Panc1 (cell line): ENCODE results near the gene DIAPH2. TPM values are rescaled to one million over a fixed set of nuclear protein-coding genes. Genes with fewer than 3 reads are reported as not detected.
"Not testable (repeated sequence)": the region's sequence is repeated elsewhere in the genome, so short reads cannot be mapped to it uniquely, and the experiment has no call there.

Source experiments
- ATAC-seq: fragments of 200-7000 bp; cut with Tn5 transposase; 2 replicates; pipeline ENCODE4 v1.9.1; 2020; ENCODE audit warnings: mild to moderate bottlenecking, moderate library complexity
- BruUV-seq: library from RNA; stranded (reverse); fragments of 400-500 nt; replicated peaks from 2 replicates; lab custom pipeline; 2021; lab: Mats Ljungman, UMichigan
- CTCF ChIA-PET: fragments of 300-600 bp; sonication (Branson Sonifier 250); formaldehyde crosslinking; loops from one replicate; lab custom pipeline; 2022; ENCODE audit warnings: antibody characterized with exemption; lab: Charles Lee
- POLR2A ChIA-PET: fragments of 300-600 bp; sonication (Branson Sonifier 250); formaldehyde crosslinking; loops from one replicate; lab custom pipeline; 2022; ENCODE audit warnings: antibody characterized with exemption; lab: Charles Lee
- DNase-seq: peaks from one replicate; pipeline ENCODE4 v3.0.0-alpha.2; 2010; ENCODE audit warnings: low read depth, low spot score
- H3K27ac ChIP-seq: 2 replicates; pipeline ENCODE4 v1.5.1; 2011; ENCODE audit warnings: mild to moderate bottlenecking, low read length, inconsistent platforms
- H3K27me3 ChIP-seq: fragments of 200-500 bp; sonication (Bioruptor generic); 2 replicates; pipeline ENCODE4 v1.6.0; 2014; ENCODE audit warnings: low read length, inconsistent platforms; ENCODE audit not compliant: control insufficient read depth, insufficient read depth
- H3K36me3 ChIP-seq: fragments of 200-500 bp; sonication (Bioruptor generic); 2 replicates; pipeline ENCODE4 v1.5.1; 2014; ENCODE audit warnings: inconsistent platforms, mild to moderate bottlenecking, low read length, moderate library complexity; ENCODE audit not compliant: control insufficient read depth, insufficient read depth
- H3K4me1 ChIP-seq: 2 replicates; pipeline ENCODE4 v1.5.1; 2011; ENCODE audit warnings: inconsistent platforms, mild to moderate bottlenecking, low read length, moderate library complexity; ENCODE audit not compliant: control insufficient read depth, insufficient read depth
- H3K4me3 ChIP-seq, 2 experiments: 2 replicates each; pipeline ENCODE4 v1.5.1; 2011 to 2012; ENCODE audit warnings: low read depth in 2 of 2, low read length in 2 of 2, mild to moderate bottlenecking in 2 of 2, inconsistent platforms in 1 of 2, moderate library complexity in 1 of 2
- H3K9me3 ChIP-seq: fragments of 200-500 bp; sonication (Bioruptor generic); 2 replicates; pipeline ENCODE4 v1.5.1; 2014; ENCODE audit warnings: low read depth, mild to moderate bottlenecking, inconsistent platforms, low read length, moderate library complexity; ENCODE audit not compliant: control insufficient read depth, insufficient read depth
- CTCF ChIP-seq: fragments of 450-650 bp; IDR thresholded peaks from 2 replicates; pipeline ENCODE4 v1.5.1; 2017; ENCODE audit warnings: mild to moderate bottlenecking
- POLR2AphosphoS5 ChIP-seq: IDR thresholded peaks from 2 replicates; pipeline ENCODE4 v1.6.1; 2012; ENCODE audit warnings: mild to moderate bottlenecking, low read depth, low read length, moderate library complexity
- SIN3A ChIP-seq: IDR thresholded peaks from 2 replicates; pipeline ENCODE4 v1.6.1; 2012; ENCODE audit warnings: low read depth, mild to moderate bottlenecking, low read length, moderate library complexity, borderline replicate concordance; ENCODE audit not compliant: insufficient read depth
- TCF7L2 ChIP-seq: IDR thresholded peaks from 2 replicates; pipeline ENCODE4 v1.6.1; 2011; ENCODE audit warnings: mild to moderate bottlenecking, low read depth, low read length, inconsistent platforms
- in situ Hi-C: cut with HindIII; loops from 2 replicates; pipeline ENCODE4 v1.10.0; 2016; ENCODE audit warnings: low sequenced_read_pairs, low pct_unique_long_range_greater_than_20kb
- intact Hi-C: fragments of 100-400 bp; cut with micrococcal nuclease; formaldehyde crosslinking; loops from one replicate; pipeline ENCODE4 v1.10.0; 2022; ENCODE audit not compliant: unreplicated experiment
- total RNA-seq: library from RNA; stranded (reverse); gene quantifications from one replicate; pipeline ENCODE4 v1.2.1, GENCODE V29; 2021; ENCODE audit not compliant: unreplicated experiment
- TF ChIP-seq, protein P1 (sequence below), 2 experiments: IDR thresholded peaks; 2 replicates each; pipeline ENCODE4 v1.6.1; 2011 to 2012; ENCODE audit warnings: low read depth in 2 of 2, control low read depth in 1 of 2, low read length in 1 of 2, mild to moderate bottlenecking in 1 of 2, moderate library complexity in 1 of 2; ENCODE audit not compliant: insufficient read depth in 1 of 2

The DIAPH2 gene
- total RNA-seq, 1 experiment from 2014 or later = 17.0 TPM

DNA sequence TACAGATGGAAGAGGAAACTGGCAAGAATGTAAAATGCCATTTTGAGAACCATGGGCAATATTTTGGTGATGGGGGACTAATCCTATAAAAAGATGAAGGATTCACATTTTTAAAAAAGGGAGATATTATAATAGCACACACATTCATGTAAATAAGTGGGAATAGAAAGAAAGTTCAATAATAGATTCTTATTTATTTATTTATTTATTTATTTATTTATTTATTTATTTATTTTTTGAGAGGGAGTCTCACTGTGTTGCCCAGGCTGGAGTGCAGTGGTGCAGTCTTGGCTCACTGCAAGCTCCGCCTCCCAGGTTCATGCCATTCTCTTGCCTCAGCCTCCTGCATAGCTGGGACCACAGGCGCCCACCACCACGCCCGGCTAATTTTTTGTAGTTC, 174.8 kb downstream of the DIAPH2 start:
- H3K4me1 ChIP-seq, in situ Hi-C loops, H3K27ac ChIP-seq, POLR2A ChIA-PET, H3K27me3 ChIP-seq, H3K36me3 ChIP-seq, ATAC-seq, H3K4me3 ChIP-seq, BruUV-seq, CTCF ChIA-PET, H3K9me3 ChIP-seq, intact Hi-C loops, DNase-seq: not testable (repeated sequence)

GRCh38 chrX:96861218-96861617, 176.6 kb downstream of the DIAPH2 start:
- BruUV-seq = no TSS peak
- ChIA-PET POLR2A (no interaction called here), CTCF (no interaction called here)
- Histone ChIP-seq H3K36me3 (no peaks in the 10 kb centered on the region), H3K9me3 (no peaks in the 10 kb centered on the region), H3K4me3 (no peak overlapping the region), H3K4me1 (no peaks in the 10 kb centered on the region), H3K27me3 (no peaks in the 10 kb centered on the region), H3K27ac (no peak overlapping the region)
- ATAC-seq = no peak
- DNase-seq = no peak
- intact Hi-C loops = no loop called here
- in situ Hi-C loops = no loop called here
- TF ChIP-seq SIN3A (no peak), TCF7L2 (no peak), POLR2AphosphoS5 (no peak), CTCF (no peak)
- TF ChIP-seq, protein P1, sequence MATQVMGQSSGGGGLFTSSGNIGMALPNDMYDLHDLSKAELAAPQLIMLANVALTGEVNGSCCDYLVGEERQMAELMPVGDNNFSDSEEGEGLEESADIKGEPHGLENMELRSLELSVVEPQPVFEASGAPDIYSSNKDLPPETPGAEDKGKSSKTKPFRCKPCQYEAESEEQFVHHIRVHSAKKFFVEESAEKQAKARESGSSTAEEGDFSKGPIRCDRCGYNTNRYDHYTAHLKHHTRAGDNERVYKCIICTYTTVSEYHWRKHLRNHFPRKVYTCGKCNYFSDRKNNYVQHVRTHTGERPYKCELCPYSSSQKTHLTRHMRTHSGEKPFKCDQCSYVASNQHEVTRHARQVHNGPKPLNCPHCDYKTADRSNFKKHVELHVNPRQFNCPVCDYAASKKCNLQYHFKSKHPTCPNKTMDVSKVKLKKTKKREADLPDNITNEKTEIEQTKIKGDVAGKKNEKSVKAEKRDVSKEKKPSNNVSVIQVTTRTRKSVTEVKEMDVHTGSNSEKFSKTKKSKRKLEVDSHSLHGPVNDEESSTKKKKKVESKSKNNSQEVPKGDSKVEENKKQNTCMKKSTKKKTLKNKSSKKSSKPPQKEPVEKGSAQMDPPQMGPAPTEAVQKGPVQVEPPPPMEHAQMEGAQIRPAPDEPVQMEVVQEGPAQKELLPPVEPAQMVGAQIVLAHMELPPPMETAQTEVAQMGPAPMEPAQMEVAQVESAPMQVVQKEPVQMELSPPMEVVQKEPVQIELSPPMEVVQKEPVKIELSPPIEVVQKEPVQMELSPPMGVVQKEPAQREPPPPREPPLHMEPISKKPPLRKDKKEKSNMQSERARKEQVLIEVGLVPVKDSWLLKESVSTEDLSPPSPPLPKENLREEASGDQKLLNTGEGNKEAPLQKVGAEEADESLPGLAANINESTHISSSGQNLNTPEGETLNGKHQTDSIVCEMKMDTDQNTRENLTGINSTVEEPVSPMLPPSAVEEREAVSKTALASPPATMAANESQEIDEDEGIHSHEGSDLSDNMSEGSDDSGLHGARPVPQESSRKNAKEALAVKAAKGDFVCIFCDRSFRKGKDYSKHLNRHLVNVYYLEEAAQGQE (IDR thresholded peaks at IDR 0.05; ENCODE audit: insufficient read depth in 1 of 2, low read depth in 2 of 2, low read length in 1 of 2) = no peak

GRCh38 chrX:96861661-96862060, 177.0 kb downstream of the DIAPH2 start:
- no peak for DNase-seq
- Histone ChIP-seq H3K27ac (no peak overlapping the region), H3K9me3 (no peaks in the 10 kb centered on the region), H3K4me1 (no peaks in the 10 kb centered on the region), H3K36me3 (no peaks in the 10 kb centered on the region), H3K27me3 (no peaks in the 10 kb centered on the region), H3K4me3 (no peak overlapping the region)
- no TSS peak for BruUV-seq
- in situ Hi-C loops = no loop called here
- intact Hi-C loops = no loop called here
- CTCF ChIA-PET = no interaction called here
- POLR2A ChIA-PET = no interaction called here
- TF ChIP-seq POLR2AphosphoS5 (no peak), TCF7L2 (no peak), SIN3A (no peak), CTCF (no peak)
- TF ChIP-seq, protein P1 (IDR thresholded peaks at IDR 0.05; ENCODE audit: insufficient read depth in 1 of 2, low read depth in 2 of 2, low read length in 1 of 2) = no peak
- no peak for ATAC-seq
